DMS79 (cell line): ENCODE data around the gene KIF23.

Source experiments
- DNase-seq: peaks from one replicate; lab custom pipeline; 2025; lab: John Stamatoyannopoulos, UW

Gene KIF23

DNA sequence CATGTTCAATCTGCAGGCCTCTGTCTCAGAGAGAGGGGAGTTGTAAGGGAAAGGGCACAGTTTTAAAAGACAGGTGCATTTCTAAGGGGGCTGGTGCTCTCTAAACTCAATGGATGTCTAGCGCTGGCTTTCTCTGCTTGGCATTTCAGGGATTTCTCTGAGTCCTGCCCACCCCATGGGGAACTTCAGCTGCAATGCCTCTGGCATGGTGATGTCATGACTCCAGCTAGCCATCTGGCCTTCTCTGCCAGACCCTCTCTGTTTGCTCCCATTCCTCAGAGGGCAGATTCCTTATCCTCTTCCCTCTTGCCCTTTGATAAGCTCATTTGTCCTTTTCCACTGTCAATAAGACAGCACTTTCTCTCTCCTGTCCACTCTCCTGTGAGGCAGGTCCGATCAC, 79.3 kb downstream of the KIF23 start:
- DNase-seq: no peak

DNA sequence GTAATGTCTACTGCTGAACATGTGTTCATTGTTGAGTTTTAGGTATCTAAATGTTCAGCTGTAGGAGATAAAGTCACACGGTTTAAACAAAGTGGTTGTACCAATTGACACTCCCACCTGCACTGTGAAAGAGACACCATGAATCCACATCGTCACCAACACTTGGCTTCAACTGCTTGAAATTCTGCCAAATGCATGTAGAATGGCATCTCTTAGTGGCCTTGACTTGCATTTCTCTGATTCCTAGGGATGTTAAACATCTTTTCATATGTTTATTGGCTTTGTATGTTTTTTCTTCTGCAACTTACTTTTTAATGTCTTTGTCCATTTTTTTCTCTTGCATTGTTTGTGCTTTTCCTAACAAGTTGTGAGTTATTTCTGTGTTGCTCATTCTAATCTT, 81.9 kb downstream of the KIF23 start:
- no peak for DNase-seq

DNA sequence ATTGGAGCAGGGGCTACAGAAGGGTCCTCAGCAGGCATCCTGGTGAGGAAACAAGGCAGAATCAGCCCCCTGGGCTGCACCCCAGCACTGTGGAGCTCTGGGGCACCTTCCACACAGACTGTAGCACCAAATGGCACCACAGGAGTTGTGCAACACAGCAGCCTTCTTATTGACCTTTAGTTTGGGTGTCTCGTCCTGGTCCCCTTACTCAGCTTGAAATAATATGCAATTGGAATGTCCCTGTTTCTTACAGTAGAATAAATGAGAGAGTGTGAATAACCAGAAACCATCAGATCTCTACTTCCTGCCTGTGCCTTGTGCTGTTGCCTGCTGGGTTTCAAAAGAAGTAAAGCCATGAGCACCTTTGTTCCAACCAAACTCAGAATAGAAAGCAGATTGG, 82.9 kb downstream of the KIF23 start:
- DNase-seq: no peak

DNA sequence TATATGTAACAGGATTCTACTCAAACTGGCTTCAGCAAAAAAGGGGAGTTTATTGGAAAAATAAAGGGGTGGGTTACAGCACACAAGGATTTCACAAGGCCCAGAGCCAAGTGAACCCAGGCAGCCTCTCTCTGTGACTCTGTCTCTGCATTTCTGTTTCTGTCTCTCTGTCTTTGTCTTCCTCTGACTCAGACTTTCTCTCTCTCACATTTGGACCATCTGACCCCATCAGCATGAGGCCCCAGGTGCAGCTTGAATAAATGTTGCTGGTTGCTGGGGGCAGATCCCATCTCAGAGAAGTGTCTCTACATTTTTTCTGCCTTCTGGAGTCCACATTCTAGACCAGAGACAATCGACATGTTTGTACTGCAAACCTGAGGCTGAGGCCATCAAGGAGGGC, 83.5 kb downstream of the KIF23 start:
- DNase-seq: no peak
